GM23338 (cell line): ENCODE data around the gene KCNK5. TPM values are rescaled to one million over a fixed set of nuclear protein-coding genes. Genes with fewer than 3 reads are reported as not detected.

ENCODE experiments used
- ATAC-seq: fragments of 200-7000 bp; cut with Tn5 transposase; 3 replicates; pipeline ENCODE4 v1.9.1; 2020
- DNase-seq: peaks from one replicate; pipeline ENCODE4 v3.0.0-alpha.2; 2015; ENCODE audit warnings: low spot score
- H2AFZ ChIP-seq: fragments of 200-600 bp; sonication (generic); 2 replicates; pipeline ENCODE4 v1.8.0; 2016; ENCODE audit warnings: antibody characterized with exemption, mild to moderate bottlenecking, moderate library complexity
- H3F3A ChIP-seq: fragments of 200-600 bp; sonication (generic); replicated peaks from 2 replicates; pipeline ENCODE4 v1.8.0; 2017; ENCODE audit warnings: antibody characterized with exemption, mixed run types, low read depth
- H3K27ac ChIP-seq: fragments of 200-600 bp; sonication (generic); 2 replicates; pipeline ENCODE4 v1.6.1; 2016; ENCODE audit warnings: low read depth
- H3K27me3 ChIP-seq: fragments of 200-600 bp; sonication (generic); 2 replicates; pipeline ENCODE4 v1.8.0; 2016; ENCODE audit warnings: mild to moderate bottlenecking, mixed run types, moderate library complexity; ENCODE audit not compliant: insufficient read depth
- H3K36me3 ChIP-seq: fragments of 200-600 bp; sonication (generic); 2 replicates; pipeline ENCODE4 v1.8.0; 2016; ENCODE audit warnings: mild to moderate bottlenecking; ENCODE audit not compliant: insufficient read depth
- H3K4me1 ChIP-seq: fragments of 200-600 bp; sonication (generic); 2 replicates; pipeline ENCODE4 v1.8.0; 2016; ENCODE audit warnings: mild to moderate bottlenecking, moderate library complexity; ENCODE audit not compliant: insufficient read depth
- H3K4me2 ChIP-seq: fragments of 200-600 bp; sonication (generic); 2 replicates; pipeline ENCODE4 v1.7.1; 2017; ENCODE audit warnings: mixed run types
- H3K4me3 ChIP-seq: fragments of 200-600 bp; sonication (generic); 2 replicates; pipeline ENCODE4 v1.6.1; 2016; ENCODE audit warnings: mixed run types
- H3K79me2 ChIP-seq: fragments of 200-600 bp; sonication (generic); replicated peaks from 2 replicates; pipeline ENCODE4 v1.8.0; 2017; ENCODE audit warnings: mild to moderate bottlenecking; ENCODE audit not compliant: insufficient read depth
- H3K9me2 ChIP-seq: fragments of 200-600 bp; sonication (generic); 2 replicates; pipeline ENCODE4 v1.8.0; 2017; ENCODE audit not compliant: insufficient read depth
- H4K20me1 ChIP-seq: fragments of 200-600 bp; sonication (generic); replicated peaks from 2 replicates; pipeline ENCODE4 v1.8.0; 2017; ENCODE audit warnings: mild to moderate bottlenecking; ENCODE audit not compliant: insufficient read depth
- H3K27ac Mint-ChIP-seq: 2 replicates; pipeline ENCODE4 v1.8.0; 2020; ENCODE audit warnings: inconsistent platforms, mild to moderate bottlenecking, moderate library complexity, mixed read lengths
- H3K27me3 Mint-ChIP-seq: 3 replicates; pipeline ENCODE4 v1.8.0; 2022; ENCODE audit warnings: low read depth, mild to moderate bottlenecking, moderate library complexity, mixed read lengths, inconsistent platforms; ENCODE audit not compliant: insufficient read depth, poor library complexity
- H3K36me3 Mint-ChIP-seq: 3 replicates; pipeline ENCODE4 v1.8.0; 2021; ENCODE audit warnings: low read depth, mild to moderate bottlenecking, inconsistent platforms, moderate library complexity, mixed read lengths
- H3K4me1 Mint-ChIP-seq: 3 replicates; pipeline ENCODE4 v1.8.0; 2020; ENCODE audit warnings: mild to moderate bottlenecking, inconsistent platforms, mixed read lengths
- H3K4me3 Mint-ChIP-seq: 3 replicates; pipeline ENCODE4 v1.8.0; 2021; ENCODE audit warnings: moderate library complexity, mild to moderate bottlenecking, inconsistent platforms, mixed read lengths
- H3K9me3 Mint-ChIP-seq: 3 replicates; pipeline ENCODE4 v1.8.0; 2020; ENCODE audit warnings: moderate library complexity, mild to moderate bottlenecking, inconsistent platforms, mixed read lengths
- CREB1 ChIP-seq: fragments of 250-450 bp; sonication (Bioruptor Pico); IDR thresholded peaks from 2 replicates; pipeline ENCODE4 v1.5.0; 2020; ENCODE audit warnings: low read depth, mild to moderate bottlenecking, moderate library complexity
- EZH2 ChIP-seq: fragments of 200-600 bp; sonication (generic); IDR thresholded peaks from one replicate; pipeline ENCODE4 v1.8.0; 2017; ENCODE audit warnings: antibody characterized with exemption, mild to moderate bottlenecking, low read depth; ENCODE audit not compliant: unreplicated experiment
- EZH2phosphoT487 ChIP-seq: fragments of 200-600 bp; sonication (generic); IDR thresholded peaks from one replicate; pipeline ENCODE4 v1.8.1; 2018; ENCODE audit warnings: antibody characterized with exemption; ENCODE audit not compliant: unreplicated experiment
- JUNB ChIP-seq: IDR thresholded peaks from one replicate; pipeline ENCODE4 v1.6.1; 2016; ENCODE audit warnings: antibody characterized with exemption; ENCODE audit not compliant: unreplicated experiment
- STAT1 ChIP-seq: IDR thresholded peaks from one replicate; pipeline ENCODE4 v1.6.1; 2016; ENCODE audit warnings: antibody characterized with exemption; ENCODE audit not compliant: unreplicated experiment
- ZNF462 ChIP-seq: fragments of 250-450 bp; sonication (Bioruptor Pico); IDR thresholded peaks from 2 replicates; pipeline ENCODE4 v1.5.0; 2020; ENCODE audit warnings: mild to moderate bottlenecking, moderate library complexity
- polyA plus RNA-seq: library from polyadenylated mRNA; unstranded; fragments of >200 nt; fragmentation: Nextera tagmentation; extraction: Ambion mirVana; gene quantifications from 2 replicates; pipeline ENCODE4 v1.2.1, GENCODE V29; 2016
- total RNA-seq: library from RNA; depleted of rRNA; stranded (reverse); fragments of >200 nt; shearing (Covaris generic); gene quantifications from 2 replicates; pipeline ENCODE4 v1.2.3, GENCODE V29; 2014
- TF ChIP-seq, protein P1 (sequence below): IDR thresholded peaks from 2 replicates; pipeline ENCODE4 v1.6.1; 2016; ENCODE audit warnings: antibody characterized with exemption

KCNK5 gene
- total and polyA plus RNA-seq, 2 experiments from 2014 or later = 9.5 to 57.4 TPM

GRCh38 chr6:39268171-39268570 is 38.9 kb upstream of the KCNK5 start:
- H3K4me3 ChIP-seq = no peak overlapping the region
- H4K20me1 ChIP-seq = no peaks in the 10 kb centered on the region
- H3K27me3 Mint-ChIP-seq = peaks cover 15% of the 10 kb centered on the region
- peaks cover 6% of the 10 kb centered on the region for H3F3A ChIP-seq
- no peaks in the 10 kb centered on the region for H3K79me2 ChIP-seq
- ATAC-seq = no peak
- H3K9me3 Mint-ChIP-seq = peaks cover 7% of the 10 kb centered on the region; the same call in 2 of the 3 replicates
- no peak overlapping the region for H3K4me3 Mint-ChIP-seq
- no peak overlapping the region for H3K4me2 ChIP-seq
- DNase-seq = no peak
- no peak overlapping the region for H3K27ac Mint-ChIP-seq
- peaks cover 8% of the 10 kb centered on the region; the same call in 2 of the 3 replicates for H3K36me3 Mint-ChIP-seq
- H3K27ac ChIP-seq = no peak overlapping the region
- no peaks in the 10 kb centered on the region for H3K27me3 ChIP-seq
- TF ChIP-seq CREB1 (CRISPR knock-in tag) (no peak), ZNF462 (no peak), EZH2 (no peak), JUNB (no peak), STAT1 (no peak), EZH2phosphoT487 (no peak)
- TF ChIP-seq, protein P1, sequence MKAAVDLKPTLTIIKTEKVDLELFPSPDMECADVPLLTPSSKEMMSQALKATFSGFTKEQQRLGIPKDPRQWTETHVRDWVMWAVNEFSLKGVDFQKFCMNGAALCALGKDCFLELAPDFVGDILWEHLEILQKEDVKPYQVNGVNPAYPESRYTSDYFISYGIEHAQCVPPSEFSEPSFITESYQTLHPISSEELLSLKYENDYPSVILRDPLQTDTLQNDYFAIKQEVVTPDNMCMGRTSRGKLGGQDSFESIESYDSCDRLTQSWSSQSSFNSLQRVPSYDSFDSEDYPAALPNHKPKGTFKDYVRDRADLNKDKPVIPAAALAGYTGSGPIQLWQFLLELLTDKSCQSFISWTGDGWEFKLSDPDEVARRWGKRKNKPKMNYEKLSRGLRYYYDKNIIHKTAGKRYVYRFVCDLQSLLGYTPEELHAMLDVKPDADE = no peak
- 0 out of 2 replicates have a peak, but pooled peaks cover 2% of the 10 kb centered on the region for H3K36me3 ChIP-seq
- peaks cover 29% of the 10 kb centered on the region for H3K4me1 ChIP-seq
- no peak overlapping the region for H2AFZ ChIP-seq
- no peaks in the 10 kb centered on the region for H3K9me2 ChIP-seq
- peaks cover 43% of the 10 kb centered on the region for H3K4me1 Mint-ChIP-seq
